Mesenchymal stem cell (in vitro differentiated cells and primary cell): ENCODE measurements around the gene CDC42EP3.

Experiments
- DNase-seq: peaks from one replicate; pipeline ENCODE4 v3.0.0-alpha.2; 2013
- H2AFZ ChIP-seq: one replicate; pipeline ENCODE4 v1.6.1; 2013; ENCODE audit warnings: low read depth, mild to moderate bottlenecking, control low read depth, inconsistent platforms, low read length, moderate library complexity
- H2AK5ac ChIP-seq: 2 replicates; pipeline ENCODE4 v1.6.1; 2013; ENCODE audit warnings: low read length, moderate library complexity, mild to moderate bottlenecking, inconsistent platforms; ENCODE audit not compliant: severe bottlenecking
- H2BK120ac ChIP-seq: one replicate; pipeline ENCODE4 v1.6.1; 2013; ENCODE audit warnings: low read depth, mild to moderate bottlenecking, inconsistent platforms, low read length, moderate library complexity
- H2BK12ac ChIP-seq, 2 experiments: one replicate each; pipeline ENCODE4 v1.6.1; 2013; ENCODE audit warnings: inconsistent platforms in 2 of 2, low read length in 2 of 2, mild to moderate bottlenecking in 2 of 2, moderate library complexity in 2 of 2, control low read depth in 1 of 2
- H2BK15ac ChIP-seq: one replicate; pipeline ENCODE4 v1.6.1; 2013; ENCODE audit warnings: mild to moderate bottlenecking, low read depth, inconsistent platforms; ENCODE audit not compliant: poor library complexity, severe bottlenecking
- H2BK5ac ChIP-seq: 2 replicates; pipeline ENCODE4 v1.6.1; 2013; ENCODE audit warnings: low read depth, mild to moderate bottlenecking, low read length, control low read depth, inconsistent platforms; ENCODE audit not compliant: poor library complexity, severe bottlenecking
- H3K14ac ChIP-seq, 2 experiments: one replicate each; pipeline ENCODE4 v1.6.1; 2013; ENCODE audit warnings: inconsistent platforms in 2 of 2, low read length in 2 of 2, control low read depth in 1 of 2, mild to moderate bottlenecking in 1 of 2, moderate library complexity in 1 of 2
- H3K18ac ChIP-seq, 2 experiments: one replicate each; pipeline ENCODE4 v1.6.1; 2013; ENCODE audit warnings: inconsistent platforms in 2 of 2, low read length in 2 of 2, control low read depth in 1 of 2, low read depth in 1 of 2, mild to moderate bottlenecking in 1 of 2
- H3K23ac ChIP-seq, 2 experiments: one replicate each; pipeline ENCODE4 v1.6.1; 2013; ENCODE audit warnings: inconsistent platforms in 2 of 2, low read length in 2 of 2, mild to moderate bottlenecking in 2 of 2, moderate library complexity in 2 of 2, control low read depth in 1 of 2
- H3K27ac ChIP-seq: 2 replicates; pipeline ENCODE4 v1.5.1; 2013; ENCODE audit warnings: mild to moderate bottlenecking, moderate library complexity, low read length, control low read depth, inconsistent platforms; ENCODE audit not compliant: poor library complexity, severe bottlenecking
- H3K27me3 ChIP-seq, 2 experiments: 2 replicates each; pipeline versions ENCODE4 v1.6.1 to v1.7.0; 2013; ENCODE audit warnings: low read length in 2 of 2, mild to moderate bottlenecking in 2 of 2, moderate library complexity in 2 of 2, control low read depth in 1 of 2, inconsistent platforms in 1 of 2; ENCODE audit not compliant: control insufficient read depth in 1 of 2, insufficient read depth in 1 of 2
- H3K36me3 ChIP-seq, 2 experiments: 2 replicates each; pipeline versions ENCODE4 v1.6.1 to v1.7.0; 2013; ENCODE audit warnings: low read length in 2 of 2, control low read depth in 1 of 2, inconsistent platforms in 1 of 2, low read depth in 1 of 2, mild to moderate bottlenecking in 1 of 2; ENCODE audit not compliant: insufficient read depth in 2 of 2, control insufficient read depth in 1 of 2
- H3K4ac ChIP-seq, 2 experiments: one replicate each; pipeline ENCODE4 v1.6.1; 2013; ENCODE audit warnings: inconsistent platforms in 2 of 2, low read length in 2 of 2, mild to moderate bottlenecking in 2 of 2, moderate library complexity in 2 of 2, control low read depth in 1 of 2, low read depth in 1 of 2
- H3K4me1 ChIP-seq: 2 replicates; pipeline ENCODE4 v1.6.1; 2013; ENCODE audit warnings: low read depth, low read length, control low read depth; ENCODE audit not compliant: control insufficient read depth, insufficient read depth
- H3K4me2 ChIP-seq: 2 replicates; pipeline ENCODE4 v1.6.1; 2013; ENCODE audit warnings: low read length, mild to moderate bottlenecking, inconsistent platforms; ENCODE audit not compliant: poor library complexity, severe bottlenecking
- H3K4me3 ChIP-seq, 2 experiments: 2 replicates each; pipeline versions ENCODE4 v1.5.1 to v1.7.0; 2013; ENCODE audit warnings: low read length in 2 of 2, mild to moderate bottlenecking in 2 of 2, control low read depth in 1 of 2, low read depth in 1 of 2; ENCODE audit not compliant: insufficient read depth in 1 of 2
- H3K79me1 ChIP-seq: replicated peaks from 2 replicates; pipeline ENCODE4 v1.6.1; 2013; ENCODE audit warnings: mild to moderate bottlenecking, control low read depth, low read length, inconsistent platforms; ENCODE audit not compliant: poor library complexity, severe bottlenecking
- H3K9ac ChIP-seq: 2 replicates; pipeline ENCODE4 v1.7.0; 2013; ENCODE audit warnings: mild to moderate bottlenecking, low read length, moderate library complexity
- H3K9me3 ChIP-seq: 2 replicates; pipeline ENCODE4 v1.7.0; 2013; ENCODE audit warnings: mild to moderate bottlenecking, low read length; ENCODE audit not compliant: control insufficient read depth
- H4K8ac ChIP-seq: one replicate; pipeline ENCODE4 v1.6.1; 2013; ENCODE audit warnings: inconsistent platforms, mild to moderate bottlenecking, low read length, moderate library complexity
- H4K91ac ChIP-seq: one replicate; pipeline ENCODE4 v1.6.1; 2013; ENCODE audit warnings: mild to moderate bottlenecking, low read length, inconsistent platforms
- WGBS: methylation state at CpG from one replicate; pipeline ENCODE4 v1.1.7; 2013; ENCODE audit warnings: mixed read lengths; 5-methylcytosine and 5-hydroxymethylcytosine counted together

Gene CDC42EP3

DNA sequence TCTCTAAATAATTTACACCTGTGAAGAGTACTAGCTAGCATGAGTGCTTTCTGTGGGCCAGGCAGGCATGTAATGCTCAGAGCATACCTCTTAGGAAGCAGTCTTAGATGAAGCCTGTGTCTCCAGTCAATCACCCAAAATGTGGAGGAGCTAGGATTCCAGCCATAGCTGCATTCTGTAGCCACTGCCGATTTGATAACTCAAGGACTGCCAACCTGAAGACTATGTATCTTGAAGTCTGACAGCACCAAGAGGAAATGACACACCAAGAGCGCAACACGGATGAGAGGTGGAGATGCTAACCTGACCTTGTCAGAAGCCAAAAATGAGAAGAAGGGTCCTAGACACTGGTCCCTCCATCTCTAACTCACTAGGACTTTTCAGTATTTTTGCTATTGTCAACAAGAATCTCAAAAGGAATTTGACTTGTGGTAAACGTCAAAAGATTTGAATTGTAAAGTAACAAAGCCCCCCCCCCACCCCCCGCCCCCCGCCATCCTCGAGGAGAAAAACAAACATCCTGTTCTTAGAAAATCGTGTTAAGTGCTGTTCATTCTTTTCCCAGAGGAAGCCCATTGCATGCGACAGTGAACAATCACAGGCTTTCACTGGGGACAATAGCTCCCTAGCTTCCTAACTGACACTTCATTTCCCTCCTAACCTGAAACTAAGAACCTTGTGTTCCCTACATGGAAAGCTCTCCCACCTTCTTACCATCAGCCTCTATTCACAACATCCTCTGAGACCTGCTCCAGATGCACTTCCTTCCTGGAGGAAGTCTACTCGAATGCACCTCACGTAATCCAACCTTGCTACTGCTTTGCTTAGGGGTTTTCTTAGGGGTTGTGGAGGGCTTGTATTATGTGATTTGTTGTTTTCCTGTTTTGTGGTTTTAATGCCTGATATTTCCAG, 14.7 kb downstream of the CDC42EP3 start:
- Histone ChIP-seq H3K79me1 (no peaks in the 10 kb centered on the region), H2BK15ac (no peak overlapping the region), H4K8ac (peak overlapping the region; percentile 58), H3K14ac (no peak overlapping the region), H2BK12ac (peak overlapping the region in 1 of 2 experiments; percentile 38), H3K4me3 (no peak overlapping the region), H2AK5ac (peak overlapping the region; percentile 90), H3K9me3 (no peaks in the 10 kb centered on the region), H4K91ac (peak overlapping the region; percentile 43), H2BK120ac (peak overlapping the region; percentile 15), H3K23ac (peak overlapping the region in 1 of 2 experiments; percentile 30), H3K27me3 (no peaks in the 10 kb centered on the region), H3K4me2 (no peak overlapping the region), H3K18ac (peak overlapping the region in 1 of 2 experiments; percentile 87), H2AFZ (no peak overlapping the region), H3K4me1 (peaks cover 19% of the 10 kb centered on the region), H3K9ac (no peak overlapping the region), H3K36me3 (peaks cover 6% of the 10 kb centered on the region in 2 experiments), H3K27ac (peak overlapping the region; percentile 19), H2BK5ac (no peak overlapping the region), H3K4ac (peak overlapping the region in 1 of 2 experiments; percentile 78)
- peak; percentile 59 for DNase-seq
- 18% methylated on average over 7 of the region's 11 CpGs for WGBS

- Histone ChIP-seq H2AK5ac (peak overlapping the region; percentile 51), H3K9ac (no peak overlapping the region), H2BK5ac (no peak overlapping the region), H3K9me3 (no peaks in the 10 kb centered on the region), H2AFZ (no peak overlapping the region), H2BK120ac (no peak overlapping the region), H3K18ac (no peak overlapping the region), H3K4ac (no peak overlapping the region), H3K79me1 (no peaks in the 10 kb centered on the region), H3K27ac (peak overlapping the region; percentile 16), H4K8ac (peak overlapping the region; percentile 67), H3K4me2 (no peak overlapping the region), H2BK15ac (no peak overlapping the region), H3K4me3 (no peak overlapping the region), H3K23ac (no peak overlapping the region), H3K36me3 (peaks cover 6 to 11% of the 10 kb centered on the region in 2 experiments), H3K14ac (no peak overlapping the region), H3K4me1 (peaks cover 25% of the 10 kb centered on the region), H2BK12ac (no peak overlapping the region), H4K91ac (no peak overlapping the region), H3K27me3 (no peaks in the 10 kb centered on the region)
- DNase-seq = peak; percentile 55
- WGBS = 66% methylated on average over 7 of the region's 7 CpGs
Observed at GRCh38 chr2:37654932-37655841, 16.3 kb downstream of the CDC42EP3 start.

GRCh38 chr2:37654419-37654818, 17.0 kb downstream of the CDC42EP3 start:
- peaks cover 6 to 13% of the 10 kb centered on the region in 2 experiments for H3K36me3 ChIP-seq

More at GRCh38 chr2:37654419-37654818, 17.0 kb downstream of the CDC42EP3 start:
- Histone ChIP-seq H3K27ac (peak overlapping the region; percentile 55), H2BK5ac (peak overlapping the region; percentile 35), H3K79me1 (peaks cover 2% of the 10 kb centered on the region), H2BK12ac (peak overlapping the region; percentile 59 to 61), H2AK5ac (peak overlapping the region; percentile 49), H3K4me3 (no peak overlapping the region), H3K4me1 (peaks cover 25% of the 10 kb centered on the region), H3K23ac (no peak overlapping the region), H3K4ac (peak overlapping the region; percentile 24 to 75), H3K18ac (peak overlapping the region; percentile 52 to 71), H3K9ac (no peak overlapping the region), H2BK15ac (no peak overlapping the region), H3K4me2 (no peak overlapping the region), H2AFZ (no peak overlapping the region), H3K27me3 (no peaks in the 10 kb centered on the region), H3K14ac (no peak overlapping the region), H3K9me3 (no peaks in the 10 kb centered on the region), H4K91ac (peak overlapping the region; percentile 73), H4K8ac (peak overlapping the region; percentile 27), H2BK120ac (peak overlapping the region; percentile 67)
- no peak for DNase-seq
- WGBS = 75% methylated on average over 8 of the region's 8 CpGs
